K562 (cell line): Measurements from ENCODE around the gene IRF5. TPM values are rescaled to one million over a fixed set of nuclear protein-coding genes. Genes with fewer than 3 reads are reported as not detected.

Experiments used
- ATAC-seq: fragments of 200-7000 bp; cut with Tn5 transposase; 3 replicates; pipeline ENCODE4 v1.9.1; 2020; ENCODE audit warnings: moderate library complexity
- BruUV-seq: library from RNA; stranded (reverse); fragments of 400-500 nt; replicated peaks from 2 replicates; lab custom pipeline; 2021; lab: Mats Ljungman, UMichigan
- CTCF ChIA-PET: fragments of 300-600 bp; formaldehyde crosslinking; extraction: SDS; loops from one replicate; lab custom pipeline; 2021; ENCODE audit warnings: low intra/inter-chr PET ratio; lab: Yijun Ruan, JAX
- POLR2A ChIA-PET: fragments of 300-600, 350-650 bp; sonication (Branson Sonifier 250); formaldehyde crosslinking; extraction: SDS; loops from one replicate; lab custom pipeline; 2021; ENCODE audit warnings: antibody characterized with exemption, inconsistent platforms; lab: Yijun Ruan, JAX
- DNase-seq, 4 experiments: peaks; one replicate each; pipeline versions ENCODE4 v3.0.0 to v3.0.0-alpha.2; 2011 to 2018; ENCODE audit warnings: low spot score in 3 of 4, mixed read lengths in 3 of 4; ENCODE audit errors: extremely low read depth in 1 of 4
- FAIRE-seq: peaks from 2 replicates; lab custom pipeline; 2011; peaks lifted over from hg19 to GRCh38; lab: Jason Lieb, UNC
- H2AFZ ChIP-seq: 2 replicates; pipeline ENCODE4 v1.6.0; 2011; ENCODE audit warnings: low read depth, low read length, control low read depth, inconsistent platforms
- H3K27ac ChIP-seq: fragments of 200-600 bp; 3 replicates; pipeline ENCODE4 v1.8.0; 2011; ENCODE audit warnings: low read depth, mild to moderate bottlenecking, control low read depth, inconsistent platforms, low read length, moderate library complexity, mixed read lengths; ENCODE audit errors: extremely low read depth
- H3K27me3 ChIP-seq, 2 experiments: fragments of 300-600 bp in 1 of 2; 2 replicates in 1 of 2; 3 replicates in 1 of 2; pipeline versions ENCODE4 v1.6.0 to v1.8.0; 2011; ENCODE audit warnings: inconsistent platforms in 2 of 2, low read length in 2 of 2, mild to moderate bottlenecking in 1 of 2, mixed read lengths in 1 of 2, moderate library complexity in 1 of 2; ENCODE audit not compliant: control insufficient read depth in 2 of 2, insufficient read depth in 2 of 2
- H3K36me3 ChIP-seq: fragments of 300-600 bp; 3 replicates; pipeline ENCODE4 v1.8.0; 2011; ENCODE audit warnings: mild to moderate bottlenecking, low read length, inconsistent platforms; ENCODE audit not compliant: control insufficient read depth, insufficient read depth
- H3K4me1 ChIP-seq, 2 experiments: fragments of 200-600 bp in 1 of 2; replicated peaks in 1 of 2; 2 replicates in 1 of 2; 3 replicates in 1 of 2; pipeline versions ENCODE4 v1.5.1 to v1.8.0; 2011; ENCODE audit warnings: inconsistent platforms in 2 of 2, low read length in 2 of 2, mild to moderate bottlenecking in 1 of 2, mixed read lengths in 1 of 2, moderate library complexity in 1 of 2; ENCODE audit not compliant: control insufficient read depth in 2 of 2, insufficient read depth in 2 of 2
- H3K4me2 ChIP-seq: 2 replicates; pipeline ENCODE4 v1.6.1; 2011; ENCODE audit warnings: low read length, control low read depth, inconsistent platforms, mixed read lengths; ENCODE audit not compliant: insufficient read depth
- H3K4me3 ChIP-seq: fragments of 200-600 bp; sonication (generic), shearing (Covaris generic); 2 replicates; pipeline ENCODE4 v1.5.1; 2016; ENCODE audit warnings: control low read depth, inconsistent platforms
- H3K79me2 ChIP-seq: fragments of 200-600 bp; 3 replicates; pipeline ENCODE4 v1.8.0; 2011; ENCODE audit warnings: low read length, inconsistent platforms; ENCODE audit not compliant: control insufficient read depth, insufficient read depth
- H3K9ac ChIP-seq, 2 experiments: 2 replicates each; pipeline versions ENCODE4 v1.6.0 to v1.6.1; 2011; ENCODE audit warnings: low read depth in 2 of 2, low read length in 2 of 2, control low read depth in 1 of 2, inconsistent platforms in 1 of 2, mild to moderate bottlenecking in 1 of 2, mixed read lengths in 1 of 2; ENCODE audit not compliant: insufficient read depth in 1 of 2
- H3K9me1 ChIP-seq: one replicate; pipeline ENCODE4 v1.6.0; 2011; ENCODE audit warnings: inconsistent platforms, mild to moderate bottlenecking, low read length, moderate library complexity; ENCODE audit not compliant: control insufficient read depth, insufficient read depth
- H3K9me3 ChIP-seq: replicated peaks from 2 replicates; pipeline ENCODE4 v1.5.1; 2011; ENCODE audit warnings: low read depth, low read length, inconsistent platforms; ENCODE audit not compliant: control insufficient read depth, insufficient read depth
- H4K20me1 ChIP-seq: replicated peaks from 2 replicates; pipeline ENCODE4 v1.6.1; 2011; ENCODE audit warnings: low read length, inconsistent platforms, mixed read lengths; ENCODE audit not compliant: control insufficient read depth, insufficient read depth
- BHLHE40 ChIP-seq: IDR thresholded peaks from 2 replicates; pipeline ENCODE4 v1.6.1; 2011; ENCODE audit warnings: low read length, improper control_type of control experiment
- COPS2 ChIP-seq: fragments of 450-650 bp; conservative IDR thresholded peaks from 2 replicates; pipeline ENCODE4 v1.6.1; 2016; ENCODE audit warnings: mild to moderate bottlenecking, moderate library complexity
- DLX4 ChIP-seq: fragments of 250-450 bp; sonication (Bioruptor Pico); IDR thresholded peaks from 2 replicates; pipeline ENCODE4 v1.6.1; 2021; ENCODE audit warnings: mild to moderate bottlenecking
- ELF4 ChIP-seq: fragments of 450-650 bp; formaldehyde crosslinking; IDR thresholded peaks from 2 replicates; pipeline ENCODE4 v1.4.0; 2022; ENCODE audit warnings: missing genetic modification characterization
- FUS ChIP-seq: fragments of 200-400 bp; formaldehyde crosslinking; optimal IDR thresholded peaks from 2 replicates; pipeline ENCODE3; 2017; ENCODE audit warnings: low read depth, low read length
- GTF2A2 ChIP-seq: IDR thresholded peaks from 2 replicates; pipeline ENCODE4 v1.6.1; 2016; ENCODE audit warnings: mild to moderate bottlenecking, missing genetic modification characterization, missing compliant biosample characterization
- HDAC6 ChIP-seq: IDR thresholded peaks from 2 replicates; pipeline ENCODE4 v1.6.1; 2012; ENCODE audit warnings: low read depth, mild to moderate bottlenecking, control low read depth, inconsistent platforms, low read length, moderate library complexity
- HIVEP1 ChIP-seq: fragments of 250-450 bp; sonication (Bioruptor Pico); IDR thresholded peaks from 2 replicates; pipeline ENCODE4 v1.4.0; 2020; ENCODE audit warnings: mild to moderate bottlenecking
- KLF6 ChIP-seq: fragments of 250-450 bp; sonication (Bioruptor Pico); IDR thresholded peaks from 2 replicates; pipeline ENCODE4 v1.4.0; 2020; ENCODE audit warnings: mild to moderate bottlenecking, moderate library complexity, borderline replicate concordance
- MNT ChIP-seq, 2 experiments: fragments of 450-650 bp; conservative IDR thresholded peaks; 2 replicates each; pipeline ENCODE4 v1.6.1; 2017; ENCODE audit warnings: mild to moderate bottlenecking in 2 of 2, moderate library complexity in 2 of 2
- PRMT5 ChIP-seq: sonication (generic); formaldehyde crosslinking; IDR thresholded peaks from 2 replicates; pipeline ENCODE4 v1.5.0; 2020; ENCODE audit warnings: missing genetic modification reagents
- TRIM25 ChIP-seq: fragments of 450-650 bp; IDR thresholded peaks from 2 replicates; pipeline ENCODE4 v1.7.0; 2016; ENCODE audit warnings: borderline replicate concordance
- ZNF23 ChIP-seq: fragments of 250-450 bp; sonication (Bioruptor Pico); IDR thresholded peaks from 2 replicates; pipeline ENCODE4 v1.4.0; 2020; ENCODE audit warnings: mild to moderate bottlenecking
- WGBS: fragments of 100-300 bp; shearing (Covaris generic); methylation state at CpG from one replicate; pipeline ENCODE4 v1.1.6; 2016; ENCODE audit warnings: low coverage, mixed read lengths; ENCODE audit not compliant: insufficient coverage; ENCODE audit errors: missing lambda C conversion rate; 5-methylcytosine and 5-hydroxymethylcytosine counted together
- in situ Hi-C: fragments of 300-500 bp; cut with MboI; formaldehyde crosslinking; loops from 4 replicates; pipeline ENCODE4 v1.15.0; 2018; ENCODE audit warnings: inconsistent platforms, mixed read lengths
- intact Hi-C: fragments of 100-400 bp; cut with micrococcal nuclease; formaldehyde crosslinking; loops from 2 replicates; pipeline ENCODE4 v1.14.2; 2022
- polyA plus RNA-seq, 8 experiments: library from polyadenylated mRNA; depleted of rRNA in 4 of 8; stranded (reverse) in 5 of 8; unstranded in 3 of 8; fragments of >200 nt; fragmentation: Nextera tagmentation in 2 of 8; fragmentation: Illumina TruSeq in 1 of 8; extraction: Ambion mirVana in 2 of 8; extraction: Trizol in 1 of 8; gene quantifications; 2 replicates each; pipeline versions ENCODE4 v1.2.1 to v1.2.3, GENCODE V29; 2011 to 2014; ENCODE audit warnings: inconsistent platforms in 1 of 8, missing spikeins in 1 of 8
- total RNA-seq, 7 experiments: library from RNA; depleted of rRNA in 6 of 7; stranded (reverse); fragments of >200 nt in 6 of 7; fragmentation: Illumina TruSeq in 2 of 7; extraction: Trizol in 2 of 7; gene quantifications; 2 replicates each; pipeline versions ENCODE4 v1.2.1 to v1.2.3, GENCODE V29; 2011 to 2021; ENCODE audit warnings: low replicate concordance in 1 of 7

The IRF5 gene
- total and polyA plus RNA-seq, 9 of the 15 experiments (the other 6 are each of a cell fraction or from before 2014, with no cell fraction given): 0.04 TPM; not detected in 8

GRCh38 chr7:128893251-128894100, 44.3 kb upstream of the IRF5 start (continued):
- no peak for TF ChIP-seq TRIM25
- TF ChIP-seq BHLHE40: no peak
- TF ChIP-seq ELF4: no peak
- no peak for TF ChIP-seq FUS
- TF ChIP-seq GTF2A2 (tag): no peak
- no peak for TF ChIP-seq HDAC6
- no peak for TF ChIP-seq KLF6
- TF ChIP-seq, all 486 proteins: peak for 0

DNA sequence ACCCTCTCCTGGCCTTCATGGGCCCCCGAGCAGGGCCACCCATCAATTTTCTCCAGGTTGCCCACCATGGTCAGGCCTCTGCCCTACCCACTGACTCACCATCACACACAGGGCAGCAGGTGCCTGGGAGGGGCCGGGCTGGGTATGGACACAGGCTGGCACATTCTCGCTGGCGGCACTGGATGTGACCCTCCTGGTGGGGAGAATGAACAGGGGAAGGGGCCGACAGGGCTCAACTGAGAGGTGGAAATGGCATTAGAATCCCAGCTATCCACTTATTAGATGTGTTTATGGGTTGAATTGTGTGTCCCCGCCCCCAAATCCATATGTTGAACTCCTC, 43.7 kb upstream of the IRF5 start:
- Histone ChIP-seq H3K4me3 (no peak overlapping the region), H3K27ac (no peak overlapping the region), H3K9ac (no peak overlapping the region; a peak in 1 of 4 replicates), H3K4me2 (no peak overlapping the region), H3K79me2 (no peaks in the 10 kb centered on the region), H3K27me3 (peaks cover 12 to 36% of the 10 kb centered on the region in 2 experiments), H3K4me1 (peaks cover 0 to 36% of the 10 kb centered on the region in 2 experiments; a peak in 2 of 5 replicates), H2AFZ (no peak overlapping the region), H3K9me1 (no peaks in the 10 kb centered on the region), H4K20me1 (no peaks in the 10 kb centered on the region; the same call in 1 of the 2 replicates), H3K36me3 (no peaks in the 10 kb centered on the region), H3K9me3 (peaks cover 4% of the 10 kb centered on the region; the same call in 1 of the 2 replicates)
- intact Hi-C loops: no loop called here
- DNase-seq (no peak), ATAC-seq (no peak), FAIRE-seq (no peak)
- in situ Hi-C loops: no loop called here
- 24% methylated on average over 6 of the region's 6 CpGs for WGBS
- BruUV-seq: no TSS peak
- POLR2A ChIA-PET: interaction anchor here (0.7 to 1.2 kb wide), 3 partner anchors 8 to 28 kb away, joined by 3 to 5 read pairs (median 3); no protein-coding TSS in a partner anchor
- CTCF ChIA-PET: no interaction called here
- TF ChIP-seq MNT (conservative IDR thresholded peaks at IDR 0.05) (no peak), PRMT5 (CRISPR knock-in tag) (no peak), HIVEP1 (CRISPR knock-in tag) (no peak), ZNF23 (no peak), COPS2 (no peak), HDAC6 (no peak), DLX4 (no peak)
